WTC11 (cell line): Measurements from ENCODE around the gene GAA. TPM values are rescaled to one million over a fixed set of nuclear protein-coding genes. Genes with fewer than 3 reads are reported as not detected.

Source experiments
- ATAC-seq: fragments of 200-7000 bp; cut with Tn5 transposase; 2 replicates; pipeline ENCODE4 v1.10.0; 2021; ENCODE audit warnings: mild to moderate bottlenecking, moderate library complexity
- CTCF ChIA-PET: fragments of 300-600 bp; sonication (Branson Sonifier 250); formaldehyde crosslinking; loops from one replicate; lab custom pipeline; 2021; ENCODE audit warnings: antibody characterized with exemption; lab: Charles Lee
- POLR2A ChIA-PET: fragments of 350-600 bp; sonication (Branson Sonifier 250); formaldehyde crosslinking; loops from one replicate; lab custom pipeline; 2021; ENCODE audit warnings: antibody characterized with exemption; lab: Charles Lee
- DNase-seq: peaks from one replicate; pipeline ENCODE4 v3.0.0; 2021; ENCODE audit warnings: low spot score
- H3K27ac Mint-ChIP-seq: 2 replicates; pipeline ENCODE4 v1.8.0; 2021; ENCODE audit warnings: mixed read lengths
- H3K27me3 Mint-ChIP-seq: 2 replicates; pipeline ENCODE4 v1.8.0; 2021; ENCODE audit warnings: low read depth, mild to moderate bottlenecking, moderate library complexity, mixed read lengths
- H3K36me3 Mint-ChIP-seq: 2 replicates; pipeline ENCODE4 v1.8.0; 2021; ENCODE audit warnings: mixed read lengths
- H3K4me1 Mint-ChIP-seq: 2 replicates; pipeline ENCODE4 v1.8.0; 2022; ENCODE audit warnings: mixed read lengths
- H3K4me3 Mint-ChIP-seq: 2 replicates; pipeline ENCODE4 v1.8.0; 2021; ENCODE audit warnings: mild to moderate bottlenecking, moderate library complexity, mixed read lengths
- H3K9me3 Mint-ChIP-seq: 2 replicates; pipeline ENCODE4 v1.8.0; 2021; ENCODE audit warnings: mixed read lengths
- AFF4 ChIP-seq: sonication (generic); formaldehyde crosslinking; IDR thresholded peaks from 2 replicates; pipeline ENCODE4 v1.8.1; 2023; ENCODE audit warnings: mild to moderate bottlenecking, missing genetic modification reagents, borderline replicate concordance
- AR ChIP-seq: fragments of 250-450 bp; sonication (Bioruptor Pico); IDR thresholded peaks from 2 replicates; pipeline ENCODE4 v1.9.0; 2021; ENCODE audit warnings: mild to moderate bottlenecking
- ARID4B ChIP-seq: sonication (generic); formaldehyde crosslinking; IDR thresholded peaks from 2 replicates; pipeline ENCODE4 v1.8.0; 2023; ENCODE audit warnings: missing genetic modification reagents, mild to moderate bottlenecking, borderline replicate concordance
- FOXP4 ChIP-seq: sonication (generic); formaldehyde crosslinking; IDR thresholded peaks from 2 replicates; pipeline ENCODE4 v1.8.0; 2022; ENCODE audit warnings: mild to moderate bottlenecking, missing genetic modification reagents
- GABPB1 ChIP-seq: sonication (generic); formaldehyde crosslinking; IDR thresholded peaks from 2 replicates; pipeline ENCODE4 v1.8.1; 2023; ENCODE audit warnings: mild to moderate bottlenecking, missing genetic modification reagents
- GRHL2 ChIP-seq: fragments of 250-450 bp; sonication (Bioruptor Pico); IDR thresholded peaks from 2 replicates; pipeline ENCODE4 v1.8.0; 2022; ENCODE audit warnings: mild to moderate bottlenecking, moderate library complexity; ENCODE audit not compliant: insufficient replicate concordance, severe bottlenecking
- NFYB ChIP-seq: sonication (generic); formaldehyde crosslinking; conservative IDR thresholded peaks from 2 replicates; pipeline ENCODE4 v1.8.0; 2022; ENCODE audit warnings: low read depth, missing genetic modification reagents
- NR3C1 ChIP-seq: sonication (generic); formaldehyde crosslinking; conservative IDR thresholded peaks from 2 replicates; pipeline ENCODE4 v1.8.1; 2023; ENCODE audit warnings: low read depth, mild to moderate bottlenecking, missing genetic modification reagents
- SMAD3 ChIP-seq: sonication (generic); formaldehyde crosslinking; IDR thresholded peaks from 2 replicates; pipeline ENCODE4 v1.8.0; 2022; ENCODE audit warnings: missing genetic modification reagents, mild to moderate bottlenecking, borderline replicate concordance
- SOX15 ChIP-seq: fragments of 250-450 bp; sonication (Bioruptor Pico); IDR thresholded peaks from 2 replicates; pipeline ENCODE4 v1.9.0; 2021; ENCODE audit warnings: mild to moderate bottlenecking
- TEAD1 ChIP-seq: sonication (generic); formaldehyde crosslinking; IDR thresholded peaks from 2 replicates; pipeline ENCODE4 v1.8.0; 2022; ENCODE audit warnings: mild to moderate bottlenecking, missing genetic modification reagents
- TP53 ChIP-seq: sonication (generic); formaldehyde crosslinking; IDR thresholded peaks from 2 replicates; pipeline ENCODE4 v1.8.1; 2023; ENCODE audit warnings: mild to moderate bottlenecking, missing genetic modification reagents
- USF2 ChIP-seq: sonication (generic); formaldehyde crosslinking; IDR thresholded peaks from 2 replicates; pipeline ENCODE4 v1.8.1; 2023; ENCODE audit warnings: mild to moderate bottlenecking, missing genetic modification reagents, moderate library complexity
- ZBTB43 ChIP-seq: sonication (generic); formaldehyde crosslinking; IDR thresholded peaks from 2 replicates; pipeline ENCODE4 v1.8.1; 2023; ENCODE audit warnings: mild to moderate bottlenecking, missing genetic modification reagents
- ZNF281 ChIP-seq: sonication (generic); formaldehyde crosslinking; IDR thresholded peaks from 2 replicates; pipeline ENCODE4 v1.8.0; 2023; ENCODE audit warnings: mild to moderate bottlenecking, missing genetic modification reagents
- total RNA-seq: library from RNA; stranded (reverse); gene quantifications from 3 replicates; pipeline ENCODE4 v1.2.3, GENCODE V29; 2021

GAA gene
- total RNA-seq, 1 experiment from 2014 or later: 91.6 TPM

GRCh38 chr17:80065478-80066170 lies 35.8 kb upstream of the GAA start (continued):
- TF ChIP-seq USF2 (CRISPR knock-in tag): no peak

- H3K4me3 Mint-ChIP-seq: no peak overlapping the region
- no peak for DNase-seq
- peaks cover 23% of the 10 kb centered on the region for H3K4me1 Mint-ChIP-seq
- no peaks in the 10 kb centered on the region for H3K9me3 Mint-ChIP-seq
- ChIA-PET CTCF (interaction anchor here (1.3 to 2.6 kb wide), 2 partner anchors 34 to 57 kb away, joined by 3 to 10 read pairs; partner anchors contain the start of gene GAA), POLR2A (no interaction called here)
- no peak overlapping the region for H3K27ac Mint-ChIP-seq
- H3K36me3 Mint-ChIP-seq: no peaks in the 10 kb centered on the region
- no peaks in the 10 kb centered on the region for H3K27me3 Mint-ChIP-seq
- ATAC-seq: no peak
- TF ChIP-seq AFF4 (CRISPR knock-in tag): no peak
- TF ChIP-seq FOXP4 (CRISPR knock-in tag): no peak
- no peak for TF ChIP-seq GABPB1 (CRISPR knock-in tag)
- TF ChIP-seq NR3C1 (CRISPR knock-in tag): no peak
- no peak for TF ChIP-seq ZNF281 (CRISPR knock-in tag)
- no peak for TF ChIP-seq AR (CRISPR knock-in tag)
- no peak for TF ChIP-seq GRHL2 (CRISPR knock-in tag)
- TF ChIP-seq NFYB (CRISPR knock-in tag): no peak
- no peak for TF ChIP-seq SOX15 (CRISPR knock-in tag)
- no peak for TF ChIP-seq TEAD1 (CRISPR knock-in tag)
- no peak for TF ChIP-seq SMAD3 (CRISPR knock-in tag)
- no peak for TF ChIP-seq ZBTB43 (CRISPR knock-in tag)
- no peak for TF ChIP-seq ARID4B (CRISPR knock-in tag)
- TF ChIP-seq TP53 (CRISPR knock-in tag): no peak
Observed at GRCh38 chr17:80067393-80067986, 33.9 kb upstream of the GAA start.
